ENCODE results near the gene RTBDN.
"Not testable (repeated sequence)": the region's sequence is repeated elsewhere in the genome, so short reads cannot be mapped to it uniquely, and the experiment has no call there.

The RTBDN gene

DNA sequence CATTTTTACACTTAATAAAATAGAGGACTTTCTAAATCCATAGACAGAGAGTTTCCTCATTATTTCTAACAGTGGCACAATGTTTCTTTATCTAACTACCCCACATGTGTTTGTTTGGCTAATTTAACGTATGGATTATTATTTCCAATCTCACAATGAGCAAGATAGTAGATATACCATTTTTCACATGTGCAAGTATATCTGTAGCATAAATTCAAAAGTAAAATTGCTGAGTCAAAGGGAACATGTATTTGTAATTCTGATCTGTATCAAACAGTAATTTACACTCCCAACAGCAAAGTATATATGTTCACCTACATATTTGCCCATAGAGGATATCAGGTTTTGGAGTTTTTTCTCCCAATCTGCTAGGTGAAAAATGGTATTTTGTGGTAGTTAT, 22.3 kb upstream of the RTBDN start:
- no peak for DNase-seq (ENCODE audit: low spot score)

DNA sequence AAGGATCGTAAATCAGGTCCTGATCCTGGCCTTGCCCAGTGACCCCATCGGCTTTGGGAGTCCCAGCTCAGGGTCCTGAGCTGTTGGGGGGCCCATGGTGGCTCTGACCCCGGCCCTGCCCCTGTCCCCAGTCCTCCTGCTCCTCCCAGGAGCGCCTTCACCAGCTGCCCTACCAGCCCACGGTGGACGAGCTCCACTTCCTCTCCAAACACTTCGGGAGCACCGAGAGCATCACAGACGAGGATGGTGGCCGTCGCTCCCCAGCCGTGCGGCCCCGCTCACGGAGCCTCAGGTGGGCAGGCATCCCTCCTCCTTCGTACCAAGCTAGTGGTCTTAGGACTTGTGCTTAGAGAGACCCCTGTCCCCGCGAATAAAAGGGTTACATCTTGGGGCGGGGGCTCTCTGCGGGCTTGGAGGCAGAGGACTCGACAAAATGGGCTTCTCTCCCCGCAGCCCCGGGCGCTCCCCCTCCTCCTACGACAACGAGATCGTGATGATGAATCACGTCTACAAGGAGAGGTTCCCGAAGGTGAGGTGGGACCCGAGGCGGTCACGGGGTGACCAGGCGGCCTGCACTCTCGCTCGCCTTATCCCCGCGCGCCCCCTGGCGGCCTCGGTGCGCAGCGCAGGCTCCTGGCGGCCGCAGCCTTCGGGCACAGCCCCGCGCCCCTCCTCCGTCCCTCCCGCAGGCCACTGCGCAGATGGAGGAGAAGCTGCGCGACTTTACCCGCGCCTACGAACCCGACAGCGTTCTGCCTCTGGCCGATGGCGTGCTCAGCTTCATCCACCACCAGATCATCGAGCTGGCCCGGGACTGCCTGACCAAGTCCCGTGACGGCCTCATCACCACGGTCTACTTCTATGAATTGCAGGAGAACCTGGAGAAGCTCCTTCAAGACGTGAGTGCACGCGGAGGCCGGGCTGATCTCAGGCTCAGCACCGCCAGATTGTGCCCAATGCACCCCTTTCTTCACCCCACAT, 13.1 kb upstream of the RTBDN start:
- DNase-seq (ENCODE audit: low spot score), result peak; percentile 80

DNA sequence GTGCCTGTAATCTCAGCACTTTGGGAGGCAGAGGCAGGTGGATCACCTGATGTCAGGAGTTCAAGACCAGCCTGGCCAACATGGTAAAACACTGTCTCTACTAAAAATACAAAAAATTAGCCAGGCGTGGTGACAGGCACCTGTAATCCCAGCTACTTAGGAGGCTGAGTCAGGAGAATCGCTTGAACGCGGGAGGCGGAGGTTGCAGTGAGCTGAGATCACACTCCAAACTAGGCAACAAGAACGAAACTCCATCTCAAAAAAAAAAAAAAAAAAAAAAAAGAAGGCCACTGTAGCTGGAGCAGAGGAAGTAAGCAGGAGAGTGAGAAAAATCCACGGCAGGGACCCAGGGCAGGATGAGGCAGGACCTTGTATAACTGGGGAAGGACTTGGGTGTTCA, 12.2 kb upstream of the RTBDN start:
- DNase-seq (ENCODE audit: low spot score), result not testable (repeated sequence)

DNA sequence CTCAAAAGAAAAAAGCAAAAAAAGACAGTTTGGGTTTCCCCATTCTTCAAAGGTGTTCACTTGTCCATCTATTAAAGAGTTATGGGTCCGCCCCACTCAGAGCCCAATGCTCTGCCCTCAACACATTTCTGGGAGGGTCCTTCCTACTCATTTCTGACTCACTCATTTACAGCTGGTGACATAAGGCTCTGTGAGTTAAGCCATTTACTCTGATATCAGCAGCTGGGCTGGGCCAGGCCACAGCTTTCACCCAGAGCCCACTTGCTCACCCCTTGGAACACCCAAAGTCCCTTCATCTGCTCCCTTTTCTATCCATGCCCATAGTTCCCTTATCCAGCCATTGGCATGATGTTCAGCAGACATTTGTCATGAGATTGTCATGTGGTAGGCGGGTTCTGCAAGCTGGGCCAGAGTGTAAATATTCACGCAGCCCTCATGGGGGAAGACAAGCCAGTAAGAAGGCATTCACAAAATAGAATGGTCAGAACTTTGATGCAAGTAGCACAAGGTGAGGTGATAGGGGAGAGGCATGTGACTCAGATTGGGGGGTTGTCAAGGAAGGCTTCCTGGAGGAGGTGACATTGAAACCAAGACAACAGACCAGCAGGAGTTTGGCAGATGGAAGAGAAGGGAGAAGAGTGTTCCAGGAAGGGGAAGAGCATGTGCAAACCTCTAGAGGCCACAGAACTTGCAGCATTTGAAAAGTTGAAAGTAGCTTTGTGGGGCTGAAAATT, 9.8 kb upstream of the RTBDN start:
- DNase-seq (ENCODE audit: low spot score), result no peak

DNA sequence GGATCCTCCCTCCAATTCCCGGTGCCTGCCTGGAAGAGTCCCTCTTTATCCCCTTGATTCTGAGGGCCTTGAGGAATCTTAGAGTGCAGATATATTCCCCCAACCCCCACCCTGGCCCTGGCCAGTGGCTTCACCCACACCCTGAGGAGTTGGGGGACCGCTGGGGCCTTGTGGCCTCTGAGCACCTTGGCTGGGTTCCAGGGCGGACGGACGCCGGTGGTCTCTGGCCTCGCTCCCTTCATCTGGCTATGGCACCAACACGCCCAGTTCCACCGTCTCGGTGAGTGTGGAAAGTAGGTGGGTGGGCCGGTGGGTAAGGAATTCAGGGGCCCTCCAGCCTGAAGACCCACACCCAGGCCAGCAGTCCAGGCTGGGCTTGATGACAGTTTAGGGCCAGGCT, 8.9 kb upstream of the RTBDN start:
- no peak for DNase-seq (ENCODE audit: low spot score)

DNA sequence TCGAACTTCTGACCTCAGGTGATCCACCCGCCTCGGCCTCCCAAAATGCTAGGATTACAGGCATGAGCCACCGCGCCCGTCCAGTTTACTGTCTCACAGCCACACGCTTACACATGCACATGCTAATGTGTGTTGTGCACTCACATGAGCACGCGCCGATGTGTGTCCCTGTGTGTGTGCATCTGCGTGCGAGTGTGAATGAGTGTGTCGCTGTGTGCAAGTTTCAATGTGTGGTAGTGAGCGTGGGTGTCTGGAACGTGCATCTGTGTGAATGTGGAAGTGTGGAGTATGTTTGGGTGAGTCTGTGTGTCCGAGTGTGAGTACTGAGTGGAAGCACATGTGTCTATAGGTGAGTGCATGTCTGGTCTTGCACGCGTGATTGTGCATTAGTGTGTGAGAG, 8.1 kb upstream of the RTBDN start:
- no peak for DNase-seq (ENCODE audit: low spot score)

DNA sequence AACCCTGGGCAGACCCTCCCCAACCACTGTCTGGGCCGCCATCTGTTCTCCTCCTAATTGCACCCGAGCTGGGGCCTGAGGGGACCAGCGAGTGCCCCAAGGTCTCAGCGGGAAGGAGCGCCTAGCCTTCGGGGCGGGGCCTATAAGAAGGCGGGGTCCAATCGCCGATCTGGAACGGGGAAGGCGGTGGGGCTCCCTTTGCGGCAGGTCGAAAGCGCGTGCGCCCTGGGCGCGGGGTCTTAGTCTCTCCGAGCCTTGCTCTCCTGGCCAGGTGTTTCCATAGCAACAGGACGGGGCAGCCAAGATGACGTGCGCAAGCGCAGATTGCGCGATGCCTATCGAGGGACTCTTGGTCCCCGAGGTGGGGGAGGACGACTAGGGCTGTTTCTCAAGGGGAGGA, 6.7 kb upstream of the RTBDN start:
- DNase-seq (ENCODE audit: low spot score), result peak; percentile 52

DNA sequence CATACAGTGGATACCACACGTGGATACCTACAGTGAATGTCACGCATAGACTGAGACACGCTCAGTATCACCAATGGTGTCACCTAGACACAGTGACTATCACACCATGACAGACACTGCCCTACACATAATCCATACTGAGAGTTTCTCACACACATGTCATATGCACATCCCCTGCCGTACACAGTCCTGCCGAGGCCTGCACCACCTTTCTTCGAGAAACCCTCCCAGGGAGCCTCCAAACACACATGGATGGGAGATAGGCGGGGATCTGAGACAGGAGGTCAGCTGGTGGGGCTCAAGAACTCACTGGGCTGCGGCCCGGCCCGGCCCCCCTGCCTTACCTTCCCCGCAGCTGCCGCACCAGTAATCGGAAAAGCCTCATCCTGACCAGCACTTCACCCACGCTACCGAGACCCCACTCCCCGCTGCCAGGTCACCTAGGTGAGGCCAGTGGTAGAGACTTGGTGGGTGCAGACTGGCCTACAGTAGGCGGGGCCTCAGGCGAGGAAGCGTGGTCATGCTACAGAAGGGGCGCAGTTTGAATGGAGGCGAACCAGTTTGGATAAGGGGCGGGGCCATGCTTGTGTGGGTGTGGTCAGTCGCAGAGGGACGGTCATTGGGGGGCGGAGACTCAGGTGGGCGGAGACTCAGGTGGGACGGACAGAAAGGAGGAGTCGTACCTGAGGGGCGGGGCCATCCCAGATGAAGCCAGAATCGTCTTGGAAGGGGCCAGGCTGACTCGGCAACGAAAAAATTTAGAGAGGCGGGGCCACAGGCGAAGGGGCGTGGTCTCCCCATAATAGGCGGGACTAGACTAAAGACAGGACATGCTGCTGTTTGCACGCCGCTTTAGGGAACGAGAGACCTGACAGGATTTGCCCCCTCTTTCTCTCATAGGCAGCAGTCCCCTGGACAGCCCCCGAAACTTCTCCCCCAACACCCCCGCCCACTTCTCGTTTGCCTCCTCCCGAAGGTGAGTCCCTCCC, 6.0 kb upstream of the RTBDN start:
- peak; percentile 88 for DNase-seq (ENCODE audit: low spot score)

DNA sequence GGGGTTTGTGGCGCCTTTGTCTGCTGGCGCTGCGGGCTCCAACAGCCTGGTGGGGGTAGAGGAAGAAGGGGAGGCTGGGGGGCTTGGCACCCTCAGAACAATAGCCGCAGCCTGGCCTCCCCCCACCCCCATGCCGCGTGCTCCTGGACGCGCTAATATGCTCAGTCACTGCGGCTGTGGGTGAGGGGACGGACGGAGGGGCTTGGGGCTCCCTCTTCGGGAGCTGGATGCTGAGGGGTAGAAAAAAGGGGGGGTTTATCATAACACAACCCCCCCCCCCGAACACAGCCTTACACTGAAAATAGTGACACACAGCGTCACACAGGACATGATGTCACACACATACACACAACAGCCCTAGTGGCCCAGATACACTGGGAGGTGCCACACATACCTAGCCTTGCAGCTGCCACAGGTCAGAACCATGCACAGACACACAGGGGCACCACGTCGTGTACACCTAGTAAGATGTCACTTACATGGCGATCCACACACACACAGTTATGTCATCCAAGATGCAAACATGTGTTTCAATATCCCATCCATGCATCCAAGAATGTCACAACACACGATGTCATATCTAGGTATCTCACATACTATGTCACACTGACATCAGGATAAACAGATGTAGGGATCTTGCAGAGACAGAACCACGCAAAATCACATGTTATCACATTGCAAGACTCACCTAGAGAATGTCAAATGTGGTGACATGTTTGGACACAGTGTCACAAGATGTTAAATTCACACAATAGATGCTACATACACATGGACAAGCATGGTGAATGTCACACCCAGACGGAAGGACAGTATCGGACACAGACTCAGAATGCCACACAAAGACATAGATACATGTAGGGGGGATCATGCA, 4.7 kb upstream of the RTBDN start:
- DNase-seq (ENCODE audit: low spot score), result no peak

DNA sequence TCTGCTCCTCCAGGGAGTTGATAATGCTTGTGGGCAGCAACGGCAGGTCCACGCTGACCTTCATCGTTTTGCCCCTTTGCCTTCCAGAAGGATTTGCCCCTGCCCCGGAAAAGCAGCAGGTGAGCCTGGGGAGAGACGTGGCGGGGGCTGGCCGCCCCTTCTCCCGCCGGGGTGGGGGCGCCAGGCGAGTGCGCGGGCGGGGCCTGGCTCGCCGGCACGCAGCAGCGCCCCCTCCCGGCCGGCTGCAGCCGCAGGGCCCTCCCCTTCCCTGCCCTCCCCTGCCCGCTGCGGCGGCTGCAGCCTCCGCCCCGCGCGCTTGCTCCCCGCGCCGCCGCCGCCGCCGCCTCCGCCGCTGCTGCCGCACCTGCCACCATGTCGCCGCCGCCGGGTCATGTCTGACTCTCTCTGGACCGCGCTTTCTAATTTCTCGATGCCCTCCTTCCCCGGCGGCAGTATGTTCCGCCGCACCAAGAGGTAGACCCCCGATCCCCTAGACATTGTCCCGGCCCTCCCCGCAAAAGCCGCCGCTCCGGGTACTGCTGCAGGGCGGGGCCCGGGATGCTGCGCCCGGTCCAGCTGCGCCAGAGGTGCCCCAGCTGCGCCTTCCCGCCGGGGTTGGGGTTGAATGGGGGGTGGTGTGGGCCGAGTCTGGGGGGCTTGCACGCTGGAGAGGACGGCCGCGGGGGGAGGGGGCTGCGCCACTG, 4.0 kb upstream of the RTBDN start, which contains the start of gene MAST1:
Gene MAST1 (plus strand): TSS at position 334 of the 704 bp plus-strand sequence. CDS start 58 bp downstream, at position 392.
- DNase-seq (ENCODE audit: low spot score), result peak; percentile 70

DNA sequence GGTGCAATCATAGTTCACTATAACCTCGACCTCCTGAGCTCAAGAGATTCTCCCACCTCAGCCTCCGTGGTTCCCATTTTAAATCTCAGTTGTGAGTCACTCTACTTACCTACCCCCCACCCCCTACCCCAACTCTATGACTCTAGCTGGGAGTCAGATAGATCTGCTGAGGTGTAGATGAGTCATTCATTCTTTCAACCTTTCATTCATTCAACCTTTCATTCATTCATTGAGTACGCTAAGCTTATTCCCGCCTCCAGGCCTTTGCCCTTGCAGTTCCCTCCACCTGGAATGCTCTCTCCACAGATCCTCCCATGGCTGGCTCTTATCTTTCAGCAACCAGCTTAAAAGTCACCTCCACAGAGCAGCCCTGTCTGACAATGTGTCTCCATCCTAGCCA, 2.8 kb upstream of the RTBDN start:
- DNase-seq (ENCODE audit: low spot score), result no peak

DNA sequence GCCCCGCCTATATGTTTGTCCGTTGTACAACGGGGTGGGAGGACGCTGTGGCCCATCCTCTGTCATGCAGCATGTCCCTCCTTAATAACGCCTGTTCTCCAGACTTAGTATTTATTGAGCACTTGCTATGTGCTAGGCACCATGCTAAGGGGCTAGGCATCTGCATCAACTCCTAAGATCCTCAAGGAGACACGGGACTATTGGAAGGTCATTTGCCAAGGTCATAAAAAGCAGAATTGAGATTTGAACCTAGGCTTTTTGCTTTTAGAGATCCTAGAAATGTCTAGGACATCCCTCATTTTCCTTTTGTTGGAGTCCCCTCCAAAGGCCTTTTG, 2.1 kb upstream of the RTBDN start:
- no peak for DNase-seq (ENCODE audit: low spot score)

DNA sequence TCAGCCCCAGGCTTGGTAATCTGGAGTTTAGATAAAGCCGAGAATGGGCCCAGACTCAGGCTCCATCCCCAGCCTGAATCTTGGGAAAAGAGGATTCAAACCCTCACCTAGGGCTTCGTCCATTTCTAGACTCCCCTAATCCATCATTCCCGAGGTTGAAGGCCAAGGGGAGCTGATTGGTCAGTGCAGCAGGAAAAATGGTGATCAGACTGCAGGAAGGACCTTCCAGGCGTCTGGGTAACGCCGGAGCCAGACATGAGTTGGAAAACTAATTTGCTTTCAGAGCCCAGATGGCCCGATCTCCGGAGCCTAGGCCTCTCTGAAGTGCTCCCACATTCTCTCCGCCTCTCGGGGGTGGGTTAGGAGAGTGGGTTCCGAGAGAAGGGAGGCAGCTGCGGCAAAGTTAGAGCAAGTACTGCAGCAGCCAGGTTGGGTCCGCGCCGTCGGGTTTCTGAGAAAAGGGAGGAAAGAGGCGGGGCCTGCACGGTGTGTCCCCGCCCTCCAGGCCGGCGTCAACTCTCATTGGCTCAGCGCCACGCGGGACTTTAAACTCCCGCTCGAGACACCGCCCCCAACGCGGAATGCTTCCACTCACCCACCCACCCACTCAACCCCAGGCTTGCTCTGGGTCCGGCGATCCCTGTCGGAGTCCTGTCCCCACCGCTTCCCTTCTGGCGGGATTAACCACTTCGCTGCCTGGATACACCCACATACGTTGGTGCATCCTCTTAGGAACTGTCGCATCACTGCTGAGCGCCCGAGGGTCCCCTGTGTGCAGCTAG, 788 bp upstream of the RTBDN start:
- DNase-seq (ENCODE audit: low spot score), result peak; percentile 65

DNA sequence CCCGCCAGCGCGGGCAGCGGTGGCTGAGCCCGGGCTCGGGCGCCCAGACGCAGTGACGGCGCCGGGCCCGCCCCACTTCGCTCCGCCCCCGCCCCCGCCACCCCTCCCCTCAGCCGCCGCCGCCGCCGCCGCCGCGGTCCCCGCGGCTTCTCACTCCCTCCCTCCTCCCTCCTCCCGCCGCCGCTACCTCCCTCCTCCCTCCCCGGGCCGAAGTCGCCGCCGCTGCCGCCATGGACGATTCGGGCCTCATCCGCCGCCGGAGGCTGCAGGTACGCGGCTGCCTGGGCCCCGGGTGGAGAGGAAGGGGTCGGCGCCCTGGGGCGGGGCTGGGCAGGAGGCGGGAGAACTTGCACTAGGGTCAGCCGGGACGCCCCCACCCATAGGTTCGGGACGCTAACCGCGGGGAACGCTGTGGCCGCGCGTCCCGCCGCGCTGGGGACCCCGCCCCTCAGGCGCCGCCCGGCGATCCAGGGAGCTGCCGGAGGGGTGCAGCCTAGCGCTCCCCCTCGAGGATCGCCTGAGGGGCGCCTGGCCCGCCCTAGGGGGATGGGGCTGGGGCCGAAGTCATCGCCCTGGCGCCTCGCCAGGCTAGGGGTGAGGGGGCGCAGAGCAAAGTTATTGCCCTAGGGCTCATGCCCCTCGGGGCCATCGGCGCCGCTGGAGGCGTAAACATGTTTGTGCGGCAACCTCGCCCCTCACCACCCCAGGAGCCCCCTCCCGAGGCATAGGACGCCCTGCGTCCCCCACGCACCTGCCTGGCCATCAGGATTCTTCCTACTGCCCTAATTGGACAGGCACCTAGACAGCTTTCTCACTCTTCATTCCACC, 427 bp downstream of the RTBDN start:
- DNase-seq (ENCODE audit: low spot score), result peak; percentile 38

DNA sequence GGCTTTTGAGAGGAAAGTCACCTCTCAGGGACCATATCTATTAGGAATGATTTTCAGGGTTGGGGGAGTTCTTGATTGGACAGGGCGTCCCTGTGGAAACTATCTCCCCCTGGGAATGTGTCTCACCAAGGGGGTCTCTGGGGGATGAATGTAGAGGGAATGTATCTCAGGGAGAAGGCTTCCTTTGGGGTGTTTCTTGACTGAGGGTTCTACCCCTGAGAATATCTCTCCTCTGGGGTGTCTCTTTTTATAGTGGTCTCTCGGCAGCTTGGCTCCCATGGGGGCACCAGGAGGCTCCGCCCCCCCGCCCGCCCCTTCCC, 1.0 kb downstream of the RTBDN start:
- no peak for DNase-seq (ENCODE audit: low spot score)

DNA sequence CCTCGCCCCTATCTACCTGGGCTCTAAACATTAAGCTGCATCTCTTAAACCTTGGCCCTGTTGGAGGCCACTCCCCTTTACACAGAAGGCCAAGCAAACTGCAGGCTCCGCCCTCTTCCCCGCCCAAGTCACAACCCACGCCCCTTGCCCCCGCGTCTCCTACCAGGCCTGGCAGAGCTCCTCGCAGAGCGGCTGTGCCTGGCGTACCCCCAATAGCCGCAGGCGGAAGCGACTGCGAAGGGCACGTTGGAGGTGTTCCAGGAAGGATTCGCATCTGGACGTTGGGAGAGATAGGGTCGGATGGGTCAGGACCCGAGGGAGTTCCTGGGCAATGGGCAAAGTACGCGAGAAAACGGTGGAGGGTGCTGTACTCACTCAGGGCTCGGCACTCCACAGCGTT, 5.9 kb downstream of the RTBDN start:
- DNase-seq (ENCODE audit: low spot score), result peak; percentile 55

DNA sequence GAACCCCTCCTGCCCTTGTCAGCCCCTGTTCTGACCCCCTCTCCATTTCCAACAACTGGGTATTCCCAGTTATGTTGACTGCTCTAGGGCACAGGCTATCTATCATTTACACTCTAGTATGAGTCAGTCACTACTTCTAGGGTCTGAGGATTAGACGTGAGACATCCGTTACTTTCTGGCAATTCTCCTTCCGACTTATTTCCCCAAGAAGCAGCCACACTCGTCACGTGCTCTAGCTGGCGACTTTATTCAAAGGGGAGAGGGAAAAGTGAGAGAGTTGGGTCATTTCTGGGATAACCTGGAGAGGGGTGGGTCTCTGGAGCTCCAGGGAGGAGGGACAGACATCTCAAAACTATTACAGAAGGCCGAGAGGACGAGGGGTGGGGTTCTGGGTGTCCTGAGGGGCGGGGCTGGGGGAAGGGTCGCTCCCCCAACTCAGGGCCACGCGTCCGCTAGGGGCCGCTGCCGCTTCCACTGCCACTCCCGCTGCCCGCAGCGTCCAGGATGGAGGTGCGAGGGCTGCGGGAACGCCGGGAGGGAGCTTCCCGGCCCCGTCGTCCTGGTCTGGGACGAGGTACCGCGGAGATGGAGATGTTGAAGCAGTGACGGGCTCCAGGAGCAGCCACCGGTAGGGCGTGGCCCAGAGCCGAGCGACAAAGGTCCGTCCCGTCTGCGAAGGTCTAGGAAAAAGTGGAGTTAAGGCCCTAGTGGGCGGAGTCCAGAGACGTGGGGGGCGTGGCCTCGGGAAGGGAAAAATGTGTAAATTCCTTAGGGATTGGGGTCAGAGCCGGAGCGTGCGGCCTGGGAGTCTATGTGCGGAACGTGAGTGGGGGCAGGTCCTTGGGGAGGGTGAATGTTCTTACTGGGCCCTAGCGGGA, 8.9 kb downstream of the RTBDN start:
- peak; percentile 10 for DNase-seq (ENCODE audit: low spot score)

DNA sequence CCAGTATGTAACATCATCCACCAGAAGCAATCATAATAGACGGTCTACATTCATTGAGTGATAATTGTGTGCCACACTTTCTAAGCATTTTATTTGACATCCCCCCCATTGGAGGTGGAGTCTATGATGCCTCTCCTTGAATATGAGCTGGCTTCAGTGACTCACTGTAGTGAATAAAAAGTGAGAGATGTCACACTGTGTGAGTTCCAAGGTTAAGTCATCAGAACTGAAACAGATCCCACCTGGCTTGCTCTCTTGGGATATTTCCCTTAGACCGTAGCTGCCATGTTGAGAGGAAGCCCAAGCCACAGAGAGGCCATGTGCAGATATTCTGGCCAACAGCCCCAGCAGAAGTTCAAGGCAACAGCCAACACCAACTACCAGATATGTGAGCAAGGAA, 12.6 kb downstream of the RTBDN start:
- DNase-seq (ENCODE audit: low spot score), result no peak

All from hematopoietic multipotent progenitor cell treated with erythropoietin and hydrocortisone succinate and interleukin-3 and kit ligand, for 15 days (in vitro differentiated cells).